GM21717 (cell line): ENCODE measurements around the gene TTL.
A peak's percentile ranks its signal among the peaks of the same experiment; 100 is the strongest.

Source experiments
- ATAC-seq: cut with Tn5 transposase; IDR thresholded peaks from one replicate; pipeline ENCODE4 v1.9.1; 2021; ENCODE audit warnings: mild to moderate bottlenecking, moderate library complexity; ENCODE audit not compliant: unreplicated experiment

Gene TTL

DNA sequence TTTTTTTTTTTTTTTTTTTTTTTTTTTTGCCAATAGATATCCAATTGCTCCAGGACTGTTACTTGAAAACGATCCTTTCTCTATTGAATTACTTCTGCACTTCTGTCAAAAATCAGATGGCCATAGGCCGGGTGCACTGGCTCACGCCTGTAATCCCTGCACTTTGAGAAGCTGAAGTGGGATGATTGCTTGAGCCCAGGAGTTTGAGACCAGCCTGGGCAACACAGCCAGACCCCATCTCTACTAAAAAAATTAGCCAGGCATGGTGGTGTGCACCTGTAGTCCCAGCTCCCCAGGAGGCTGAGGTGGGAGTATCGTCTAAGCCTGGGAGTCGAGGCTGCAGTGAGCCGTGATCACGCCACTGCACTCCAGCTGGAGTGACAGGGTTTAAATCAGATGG is 98.1 kb downstream of the TTL start:
- ATAC-seq, result no peak

DNA sequence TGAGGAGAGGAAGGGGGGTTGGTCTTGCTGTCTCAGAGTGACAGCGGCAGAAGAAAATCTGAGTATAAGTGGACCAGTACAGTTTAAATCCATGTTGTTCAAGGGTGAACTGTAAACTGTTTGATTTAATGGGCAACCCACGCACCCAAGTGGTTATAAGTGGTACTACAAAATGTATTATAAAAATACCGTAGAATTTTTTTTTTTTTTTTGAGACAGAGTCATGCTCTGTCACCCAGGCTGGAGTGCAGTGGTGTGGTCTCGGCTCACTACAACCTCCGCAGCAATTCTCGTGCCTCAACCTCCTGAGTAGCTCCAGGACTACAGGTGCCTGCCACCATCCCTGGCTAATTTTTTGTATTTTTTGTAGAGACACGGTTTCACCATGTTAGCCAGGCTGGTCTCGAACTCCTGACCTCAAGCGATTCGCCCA is 100.4 kb downstream of the TTL start:
- ATAC-seq, result no peak

DNA sequence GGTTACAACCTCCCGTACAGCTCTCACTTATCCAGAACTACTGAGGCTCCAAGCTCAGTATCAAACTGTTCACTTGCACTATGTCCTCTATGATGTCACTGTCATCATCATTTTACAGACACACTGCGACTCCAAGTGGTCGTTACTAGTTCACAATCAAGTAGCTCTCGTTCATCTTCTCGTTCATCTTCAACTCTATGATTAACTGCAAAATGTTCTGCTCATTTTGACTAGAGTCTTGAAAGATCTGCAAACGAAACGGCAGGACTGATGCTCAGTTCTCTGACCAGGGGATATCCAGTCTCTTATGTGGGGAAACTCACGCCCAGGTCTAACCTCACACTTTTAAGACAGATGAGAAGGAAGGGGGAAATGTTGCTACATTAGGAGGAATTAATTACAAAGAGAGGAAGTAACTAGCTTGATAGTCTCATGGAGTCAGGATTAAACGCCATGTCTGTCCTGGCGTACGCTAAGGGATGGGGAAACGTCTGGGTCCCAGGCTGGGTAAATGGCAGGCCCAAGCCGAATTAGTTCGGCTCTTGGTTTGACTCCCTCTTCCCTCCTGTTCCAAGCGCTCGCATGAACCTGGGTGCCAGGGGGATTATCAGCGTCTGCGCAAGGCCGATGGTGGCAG is 101.7 kb downstream of the TTL start:
- peak; percentile 4 for ATAC-seq

- peak; percentile 81 for ATAC-seq
Measured at GRCh38 chr2:112584134-112584890, 102.4 kb downstream of the TTL start, which contains the start of gene CHCHD5. Gene CHCHD5 (plus strand): TSS chr2:112584609. CDS start chr2:112584648, 39 bp downstream.

- no peak for ATAC-seq
Measured at GRCh38 chr2:112584891-112585250, 102.9 kb downstream of the TTL start.

DNA sequence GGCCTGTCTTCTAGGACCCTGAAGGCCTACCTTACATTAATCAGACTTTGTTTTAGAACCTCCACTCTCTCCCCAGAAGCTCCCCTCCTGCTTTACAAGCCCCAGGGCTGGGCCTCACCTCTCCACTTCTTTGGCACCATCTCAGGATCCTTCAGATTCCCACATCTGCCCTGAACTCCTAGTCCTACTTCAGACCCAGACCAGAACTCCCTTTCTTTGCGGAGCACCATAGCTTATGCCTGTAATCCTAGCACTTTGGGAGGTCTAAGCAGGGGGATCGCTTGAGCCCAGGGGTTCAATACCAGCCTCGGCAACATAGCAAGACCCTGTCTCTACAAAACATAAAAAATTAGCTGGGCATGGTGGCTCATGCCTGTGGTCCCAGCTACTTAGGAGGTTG is 103.4 kb downstream of the TTL start:
- ATAC-seq, result no peak

DNA sequence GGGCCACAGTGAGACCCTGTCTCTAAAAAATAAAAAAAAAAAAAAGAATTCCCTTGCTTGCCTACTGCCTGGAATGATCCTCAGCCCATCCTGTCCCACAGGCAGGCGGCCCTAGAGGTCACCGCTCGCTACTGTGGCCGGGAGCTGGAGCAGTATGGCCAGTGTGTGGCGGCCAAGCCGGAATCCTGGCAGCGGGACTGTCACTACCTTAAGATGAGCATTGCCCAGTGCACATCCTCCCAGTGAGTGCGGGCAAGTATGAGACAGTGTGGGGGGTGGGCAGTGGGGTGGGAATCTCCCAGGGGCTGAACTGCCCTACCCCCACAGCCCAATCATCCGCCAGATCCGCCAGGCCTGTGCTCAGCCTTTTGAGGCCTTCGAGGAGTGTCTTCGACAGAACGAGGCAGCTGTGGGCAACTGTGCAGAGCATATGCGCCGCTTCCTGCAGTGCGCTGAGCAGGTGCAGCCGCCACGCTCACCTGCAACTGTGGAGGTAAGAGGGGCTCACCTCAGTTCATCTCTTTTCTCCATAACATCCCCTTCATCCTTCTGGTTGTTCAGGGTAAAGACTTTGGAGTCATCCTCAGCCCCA is 104.0 kb downstream of the TTL start:
- no peak for ATAC-seq

DNA sequence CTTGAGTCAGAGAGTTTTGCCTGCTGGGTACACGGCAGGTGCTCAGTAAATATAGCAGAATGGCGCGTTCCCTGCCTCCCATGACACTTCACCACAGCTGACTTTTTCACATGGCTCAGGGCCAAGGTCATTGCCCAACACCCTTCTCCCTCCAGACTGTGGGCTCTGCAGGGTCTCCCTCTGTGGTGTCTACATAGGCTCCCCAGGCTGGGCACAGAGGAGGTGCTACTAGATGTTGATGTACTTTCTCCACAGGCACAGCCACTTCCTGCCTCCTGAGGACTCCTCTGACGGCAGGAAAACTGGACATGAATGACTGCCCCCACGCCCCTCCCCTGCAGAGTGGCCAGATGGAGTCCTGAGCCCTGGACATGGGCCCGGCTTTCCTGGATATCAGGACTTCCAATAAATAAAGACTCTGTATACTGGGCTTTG is 106.7 kb downstream of the TTL start:
- no peak for ATAC-seq
